C4-2B (cell line): ENCODE data around the gene FGD5.

Source experiments
- H3K27ac ChIP-seq: fragments of 450-650 bp; 2 replicates; pipeline ENCODE4 v1.5.1; 2017
- ZFX ChIP-seq: fragments of 450-650 bp; IDR thresholded peaks from 2 replicates; pipeline ENCODE4 v1.6.1; 2017
- TF ChIP-seq, protein P1 (sequence below): fragments of 450-650 bp; conservative IDR thresholded peaks from 2 replicates; pipeline ENCODE4 v1.5.1; 2017; ENCODE audit warnings: mild to moderate bottlenecking

Gene FGD5

DNA sequence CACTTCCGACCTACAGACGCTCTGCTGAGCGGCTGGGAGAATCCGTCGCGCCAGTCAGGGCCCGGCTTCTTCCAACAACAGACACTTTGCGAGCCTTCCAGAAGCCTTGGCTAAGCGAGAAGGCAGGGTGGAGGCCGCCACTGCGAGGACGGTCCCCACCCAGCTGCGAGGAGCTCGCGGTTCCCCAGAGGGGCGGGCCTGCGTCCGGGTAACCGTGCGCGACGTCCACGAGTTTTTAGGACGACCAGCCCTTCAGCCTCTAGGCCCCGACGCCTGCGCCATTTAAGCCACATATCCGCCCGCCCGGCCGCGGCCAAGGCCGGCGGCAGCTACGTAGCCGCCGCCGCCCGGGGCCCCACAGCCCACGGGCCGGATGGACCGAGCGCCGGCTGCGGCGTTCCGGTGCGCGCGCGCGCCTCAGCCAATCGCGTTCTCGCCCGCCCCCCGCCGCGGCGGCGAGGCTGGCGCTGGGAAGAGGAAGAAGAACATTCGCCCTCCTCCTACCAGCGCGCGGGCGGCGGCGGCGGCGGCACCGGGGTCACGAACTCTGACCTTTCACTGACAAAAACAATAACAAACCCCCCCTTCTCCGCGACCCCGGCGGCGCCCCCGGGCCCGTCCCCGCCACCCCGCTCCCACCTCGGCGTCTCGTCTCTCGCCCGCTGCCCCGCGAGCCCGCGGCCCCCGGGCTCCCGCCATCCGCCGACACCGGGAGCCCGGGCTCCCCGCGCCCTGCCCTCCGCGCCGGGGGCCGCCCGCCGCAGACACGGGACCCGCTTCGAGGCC lies 128.5 kb downstream of the FGD5 start, which contains the start of gene NR2C2:
Gene NR2C2 (plus strand): TSS at position 484 of the 786 bp plus-strand sequence. CDS start 56,332 bp downstream, outside the sequence.
- peak; percentile 72 for TF ChIP-seq ZFX
- TF ChIP-seq, protein P1, sequence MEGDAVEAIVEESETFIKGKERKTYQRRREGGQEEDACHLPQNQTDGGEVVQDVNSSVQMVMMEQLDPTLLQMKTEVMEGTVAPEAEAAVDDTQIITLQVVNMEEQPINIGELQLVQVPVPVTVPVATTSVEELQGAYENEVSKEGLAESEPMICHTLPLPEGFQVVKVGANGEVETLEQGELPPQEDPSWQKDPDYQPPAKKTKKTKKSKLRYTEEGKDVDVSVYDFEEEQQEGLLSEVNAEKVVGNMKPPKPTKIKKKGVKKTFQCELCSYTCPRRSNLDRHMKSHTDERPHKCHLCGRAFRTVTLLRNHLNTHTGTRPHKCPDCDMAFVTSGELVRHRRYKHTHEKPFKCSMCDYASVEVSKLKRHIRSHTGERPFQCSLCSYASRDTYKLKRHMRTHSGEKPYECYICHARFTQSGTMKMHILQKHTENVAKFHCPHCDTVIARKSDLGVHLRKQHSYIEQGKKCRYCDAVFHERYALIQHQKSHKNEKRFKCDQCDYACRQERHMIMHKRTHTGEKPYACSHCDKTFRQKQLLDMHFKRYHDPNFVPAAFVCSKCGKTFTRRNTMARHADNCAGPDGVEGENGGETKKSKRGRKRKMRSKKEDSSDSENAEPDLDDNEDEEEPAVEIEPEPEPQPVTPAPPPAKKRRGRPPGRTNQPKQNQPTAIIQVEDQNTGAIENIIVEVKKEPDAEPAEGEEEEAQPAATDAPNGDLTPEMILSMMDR = no peak
- peak within 1 kb of the TSS; percentile 86 for H3K27ac ChIP-seq

DNA sequence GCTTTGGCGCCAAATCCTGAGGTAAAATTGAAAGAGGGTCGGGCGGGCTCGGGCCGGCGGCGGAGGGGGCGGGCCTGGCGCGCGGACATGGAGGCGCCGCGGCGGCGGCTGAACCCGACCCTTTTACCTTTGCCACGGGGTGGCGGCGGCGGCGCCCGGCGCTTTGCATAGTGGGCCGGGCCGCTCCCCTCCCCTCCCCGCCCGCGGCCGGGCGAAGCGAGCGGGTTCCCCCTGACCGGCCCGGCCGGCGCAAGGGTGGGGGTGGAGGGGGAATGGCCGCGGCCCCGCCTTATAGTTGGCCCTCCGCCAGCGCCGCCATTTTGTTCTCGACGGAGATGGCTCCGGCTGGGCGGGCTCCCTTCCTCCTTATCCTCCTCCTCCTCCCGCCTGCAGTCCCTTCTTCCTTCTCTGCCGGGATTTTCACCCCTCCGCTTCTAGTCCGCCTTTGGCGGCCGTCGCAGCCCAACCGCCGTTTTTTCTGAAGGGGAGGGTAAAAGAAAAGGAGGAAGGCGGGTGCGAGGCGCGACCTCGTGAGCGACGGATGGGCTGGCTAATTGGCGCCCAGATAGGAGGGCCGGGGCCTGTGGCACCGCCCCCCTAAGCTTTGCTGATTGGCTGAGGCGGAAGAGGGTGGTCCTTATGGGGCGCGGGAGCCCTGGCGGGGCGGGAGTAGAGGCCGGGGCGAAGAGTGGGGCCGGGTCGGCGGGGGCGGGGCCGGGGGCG lies 129.3 kb downstream of the FGD5 start:
- peak overlapping the region; percentile 86 for H3K27ac ChIP-seq
- TF ChIP-seq, protein P1 = no peak
- no peak for TF ChIP-seq ZFX

DNA sequence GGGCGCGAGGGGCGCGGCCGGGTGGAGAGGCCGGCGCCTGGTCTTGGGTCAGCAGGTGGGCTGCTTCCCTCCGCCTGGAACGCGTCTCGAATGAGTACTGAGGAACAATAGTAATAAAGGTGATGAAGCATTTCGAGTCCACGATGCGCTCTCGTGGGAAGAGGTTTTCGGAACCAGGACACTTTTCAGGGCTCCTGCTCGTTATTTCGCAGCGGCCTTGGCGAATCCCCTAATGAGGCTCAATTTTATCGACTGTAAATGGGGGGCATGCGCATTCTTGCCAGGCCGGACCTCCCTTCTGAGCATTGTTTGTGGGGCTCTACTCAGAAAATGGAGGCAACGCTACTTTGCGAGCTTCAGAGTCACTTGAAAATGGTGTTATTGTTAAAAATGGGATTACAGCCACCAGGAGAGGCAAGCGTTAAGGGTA lies 129.9 kb downstream of the FGD5 start:
- peak overlapping the region; percentile 86 for H3K27ac ChIP-seq
- TF ChIP-seq ZFX = no peak
- TF ChIP-seq, protein P1 = no peak

DNA sequence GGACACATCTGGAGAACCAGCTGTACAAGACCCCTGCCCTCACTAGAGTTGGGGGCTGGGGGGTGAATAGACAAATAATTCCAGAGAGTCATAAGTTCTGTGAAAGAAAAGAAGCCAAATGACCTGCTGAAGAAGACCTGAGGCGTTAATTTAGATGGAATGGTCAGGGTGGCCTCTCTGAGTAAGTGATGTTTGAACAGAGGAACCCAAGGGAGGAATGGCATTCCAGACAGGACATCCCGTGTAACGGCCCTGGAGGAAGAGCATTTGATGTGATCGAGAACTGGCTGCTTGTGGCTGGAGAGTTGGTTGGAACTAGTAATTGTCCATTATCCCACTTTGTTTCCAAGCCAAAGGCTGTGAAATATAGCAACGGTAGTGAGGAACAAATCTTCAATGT lies 130.4 kb downstream of the FGD5 start:
- peak overlapping the region; percentile 86 for H3K27ac ChIP-seq
- TF ChIP-seq, protein P1 = no peak
- TF ChIP-seq ZFX = no peak

DNA sequence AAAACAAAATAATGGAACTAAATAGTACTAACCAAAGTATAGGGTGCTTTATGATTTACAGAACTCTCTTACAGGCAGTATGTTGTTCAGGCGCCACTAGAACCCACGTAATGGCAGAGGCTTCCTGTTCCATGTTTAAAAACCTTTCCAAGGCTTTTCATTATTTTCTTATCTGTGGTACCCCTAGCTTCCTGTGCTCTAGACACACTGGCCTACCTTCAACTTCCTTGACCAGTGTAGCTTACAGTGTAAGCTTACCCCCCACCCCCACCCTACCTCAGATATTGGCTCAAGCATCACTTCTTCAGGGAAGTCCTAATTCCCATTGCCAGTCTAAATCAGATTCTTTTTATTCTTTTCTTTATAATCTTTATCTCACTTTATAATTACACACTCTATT lies 131.5 kb downstream of the FGD5 start:
- H3K27ac ChIP-seq = no peak overlapping the region
- TF ChIP-seq, protein P1 = no peak
- TF ChIP-seq ZFX = no peak

DNA sequence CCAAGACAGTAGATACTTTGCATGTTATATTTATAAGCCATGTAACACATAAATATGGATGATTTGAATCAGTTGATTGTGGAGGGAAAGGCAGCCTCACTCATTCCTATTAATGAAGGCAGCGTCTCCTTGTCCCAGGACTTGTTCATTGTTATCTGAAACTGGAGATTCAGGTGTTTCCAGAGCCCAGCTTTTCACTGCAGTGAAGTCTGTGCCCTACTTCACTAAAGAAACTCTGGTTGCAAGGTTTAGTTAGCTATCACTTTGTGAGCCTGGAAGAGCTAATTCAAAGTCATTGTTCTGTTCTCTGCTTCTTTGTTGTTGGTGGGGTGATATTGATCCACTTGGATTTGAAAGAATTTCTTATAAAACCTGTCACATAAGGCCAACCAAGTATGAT lies 138.4 kb downstream of the FGD5 start:
- no peak overlapping the region for H3K27ac ChIP-seq
- TF ChIP-seq ZFX = no peak
- TF ChIP-seq, protein P1 = no peak

DNA sequence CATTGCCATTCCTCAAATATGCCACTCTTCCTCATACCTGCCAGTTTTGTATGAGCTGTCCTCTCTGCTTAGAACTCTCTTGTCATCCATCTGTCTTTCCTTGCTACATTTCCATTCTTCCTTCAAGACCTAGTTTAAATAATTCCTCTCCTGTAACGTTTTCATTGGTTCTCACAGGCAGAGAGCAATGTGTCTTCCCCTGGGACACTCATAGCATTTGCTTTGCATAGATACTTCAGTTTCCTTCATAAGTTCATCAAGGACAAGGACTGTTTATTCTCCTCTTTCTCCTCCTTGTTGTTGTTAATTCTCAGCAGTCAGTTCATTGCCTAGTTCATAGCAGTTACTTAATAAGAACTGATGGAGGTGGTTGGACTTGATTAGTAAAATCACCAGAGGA lies 139.2 kb downstream of the FGD5 start:
- TF ChIP-seq ZFX = no peak
- TF ChIP-seq, protein P1 = no peak
- H3K27ac ChIP-seq = no peak overlapping the region
